HT1080 (cell line): ENCODE data around the gene CKS1B. TPM values are rescaled to one million over a fixed set of nuclear protein-coding genes. Genes with fewer than 3 reads are reported as not detected.
"Not testable (repeated sequence)": the region's sequence is repeated elsewhere in the genome, so short reads cannot be mapped to it uniquely, and the experiment has no call there.

Source experiments
- DNase-seq: peaks from one replicate; pipeline ENCODE4 v3.0.0-alpha.2; 2015; ENCODE audit warnings: low read depth
- total RNA-seq: library from RNA; depleted of rRNA; stranded (reverse); fragments of >200 nt; shearing (Covaris generic); gene quantifications from 2 replicates; pipeline ENCODE4 v1.2.3, GENCODE V29; 2014

CKS1B gene
- total RNA-seq, 1 experiment from 2014 or later, result 222 TPM

- DNase-seq, result no peak
Observed at GRCh38 chr1:154983776-154984466, 9.4 kb downstream of the CKS1B start.

GRCh38 chr1:154986736-154987135, 12.3 kb downstream of the CKS1B start:
- DNase-seq, result not testable (repeated sequence)

GRCh38 chr1:154987326-154987725, 12.8 kb downstream of the CKS1B start:
- DNase-seq, result no peak

GRCh38 chr1:154988058-154988954, 13.8 kb downstream of the CKS1B start:
- DNase-seq, result no peak

GRCh38 chr1:154989195-154989860, 14.8 kb downstream of the CKS1B start:
- no peak for DNase-seq

GRCh38 chr1:154990276-154990675, 15.8 kb downstream of the CKS1B start:
- no peak for DNase-seq

GRCh38 chr1:154992721-154993571, 18.5 kb downstream of the CKS1B start:
- peak; percentile 69 for DNase-seq

- DNase-seq, result no peak
Observed at GRCh38 chr1:154993572-154994268, 19.2 kb downstream of the CKS1B start, which contains the start of gene LENEP. Gene LENEP (plus strand): TSS chr1:154993586. CDS start chr1:154993608, 22 bp downstream.

GRCh38 chr1:154994269-154994587, 19.7 kb downstream of the CKS1B start:
- DNase-seq, result no peak

- no peak for DNase-seq
Observed at GRCh38 chr1:154994591-154994990, 20.1 kb downstream of the CKS1B start.

- DNase-seq, result peak; percentile 69
Observed at GRCh38 chr1:154995301-154995983, 21.0 kb downstream of the CKS1B start.

- no peak for DNase-seq
Observed at GRCh38 chr1:154996966-154997701, 22.7 kb downstream of the CKS1B start.

- no peak for DNase-seq
Observed at GRCh38 chr1:154998201-154998780, 23.8 kb downstream of the CKS1B start.

GRCh38 chr1:154998818-154999570, 24.5 kb downstream of the CKS1B start:
- no peak for DNase-seq

GRCh38 chr1:154999571-155000410, 25.3 kb downstream of the CKS1B start:
- DNase-seq, result no peak

- DNase-seq, result no peak
Observed at GRCh38 chr1:155000411-155000725, 25.9 kb downstream of the CKS1B start.

GRCh38 chr1:155000726-155001424, 26.4 kb downstream of the CKS1B start:
- peak; percentile 86 for DNase-seq
